Measurements from ENCODE around the gene ENOSF1.
"Not testable (repeated sequence)": the region's sequence is repeated elsewhere in the genome, so short reads cannot be mapped to it uniquely, and the experiment has no call there.

Gene ENOSF1

DNA sequence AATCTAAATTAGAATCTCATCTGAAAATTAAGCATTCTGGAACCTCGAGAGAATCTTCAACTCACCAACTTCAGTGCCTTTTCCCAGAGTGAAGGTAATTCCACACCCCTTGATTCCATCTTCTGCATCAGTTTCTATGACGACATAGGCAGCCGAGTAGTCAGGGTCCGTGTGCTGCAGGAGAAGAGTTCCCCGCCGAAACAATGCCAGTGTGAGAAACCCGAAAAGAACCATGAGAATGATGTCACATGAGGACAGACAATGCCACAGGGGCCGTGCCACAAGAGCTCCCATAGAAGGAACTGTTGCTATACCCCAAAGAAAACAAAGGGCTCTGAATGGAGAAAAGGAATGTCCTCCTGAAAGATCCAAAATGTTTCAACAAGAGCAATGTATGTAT, 6.0 kb downstream of the ENOSF1 start:
- no peak for DNase-seq

GRCh38 chr18:703213-703967, 9.0 kb downstream of the ENOSF1 start:
- DNase-seq = no peak

DNA sequence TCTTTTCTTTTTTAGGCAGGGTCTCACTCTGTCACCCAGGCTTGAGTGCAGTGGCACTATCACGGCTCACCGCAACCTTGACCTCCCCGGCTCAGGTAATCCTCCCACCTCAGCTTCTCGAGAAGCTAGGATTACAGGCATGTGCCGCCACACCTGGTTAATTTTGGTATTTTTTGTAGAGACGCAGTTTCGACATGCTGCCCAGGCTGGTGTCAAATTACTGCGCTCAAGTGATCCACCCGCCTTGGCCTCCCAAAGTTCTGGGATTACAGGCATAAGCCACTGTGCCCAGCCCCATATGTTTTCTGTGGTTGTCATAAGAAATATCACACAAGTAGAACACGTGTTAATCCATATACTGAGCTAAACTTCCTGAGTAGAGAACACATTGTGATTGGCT, 14.6 kb downstream of the ENOSF1 start:
- no peak for DNase-seq

GRCh38 chr18:697012-697411, 15.4 kb downstream of the ENOSF1 start:
- DNase-seq = no peak

- no peak for DNase-seq
Measured at GRCh38 chr18:693466-694187, 18.8 kb downstream of the ENOSF1 start.

- DNase-seq = no peak
Measured at GRCh38 chr18:692824-693223, 19.6 kb downstream of the ENOSF1 start.

- DNase-seq = no peak
Measured at GRCh38 chr18:688323-688722, 24.1 kb downstream of the ENOSF1 start.

DNA sequence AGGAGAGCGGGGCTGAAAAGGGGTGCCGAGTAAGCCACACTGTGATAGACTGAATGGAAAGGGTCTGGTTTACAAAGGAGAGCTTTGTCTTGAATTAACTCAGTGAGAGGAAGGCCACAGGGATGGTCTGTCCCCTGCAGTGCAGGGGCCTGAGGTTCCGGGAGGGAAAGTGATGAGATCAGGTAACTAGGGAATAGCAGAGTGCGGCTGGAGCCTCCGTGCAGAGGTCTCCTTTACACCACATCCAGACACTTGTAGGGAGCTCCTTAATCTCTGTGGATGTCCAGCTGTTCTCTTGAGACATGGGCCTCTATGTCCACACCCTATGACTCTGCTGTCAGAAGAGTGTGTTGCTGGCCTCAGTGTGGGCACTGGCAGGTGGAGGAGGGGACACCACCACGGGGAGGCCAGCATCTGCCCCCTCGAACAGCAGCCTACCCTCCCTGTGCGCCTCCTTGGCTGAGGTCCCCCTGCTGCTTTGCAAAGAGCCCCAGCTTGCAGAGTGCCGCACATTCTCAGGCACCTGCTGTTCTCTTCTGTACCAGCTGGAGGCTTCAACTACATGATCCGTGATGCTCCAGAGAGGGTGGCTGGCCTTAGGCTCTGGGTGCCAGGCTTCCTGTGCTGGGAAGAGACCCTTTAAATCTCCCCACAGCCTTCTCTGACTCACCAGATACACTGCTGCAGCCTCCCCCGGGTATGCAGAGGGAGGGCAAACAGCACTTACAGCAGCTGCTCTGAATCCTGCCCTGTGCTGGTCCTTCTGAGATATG, 25.9 kb downstream of the ENOSF1 start:
- no peak for DNase-seq

- no peak for DNase-seq
Measured at GRCh38 chr18:685438-685837, 27.0 kb downstream of the ENOSF1 start.

DNA sequence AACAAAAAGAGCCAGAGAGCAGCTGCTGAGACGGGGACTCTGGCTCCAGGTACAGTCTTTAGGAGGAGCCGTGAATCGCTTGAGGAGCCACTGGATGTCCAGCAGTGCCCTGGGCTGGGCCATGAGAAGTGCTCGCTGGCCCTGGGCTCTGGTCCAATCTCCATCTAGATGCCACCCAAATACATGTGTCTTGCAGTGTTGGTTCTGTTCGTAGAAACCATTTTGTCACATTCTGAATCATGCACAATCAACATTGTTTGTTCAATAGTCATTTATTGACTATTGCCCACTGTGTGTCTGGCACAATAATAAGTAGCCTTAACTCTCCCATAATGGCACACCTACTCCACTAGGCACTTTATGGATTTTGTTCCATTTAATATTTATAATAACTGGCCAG, 28.9 kb downstream of the ENOSF1 start:
- DNase-seq = no peak

- no peak for DNase-seq
Measured at GRCh38 chr18:682833-683232, 29.6 kb downstream of the ENOSF1 start.

- not testable (repeated sequence) for DNase-seq
Measured at GRCh38 chr18:682416-682815, 30.0 kb downstream of the ENOSF1 start.

GRCh38 chr18:681985-682384, 30.4 kb downstream of the ENOSF1 start:
- DNase-seq = no peak

- DNase-seq = no peak
Measured at GRCh38 chr18:680392-680791, 32.0 kb downstream of the ENOSF1 start.

DNA sequence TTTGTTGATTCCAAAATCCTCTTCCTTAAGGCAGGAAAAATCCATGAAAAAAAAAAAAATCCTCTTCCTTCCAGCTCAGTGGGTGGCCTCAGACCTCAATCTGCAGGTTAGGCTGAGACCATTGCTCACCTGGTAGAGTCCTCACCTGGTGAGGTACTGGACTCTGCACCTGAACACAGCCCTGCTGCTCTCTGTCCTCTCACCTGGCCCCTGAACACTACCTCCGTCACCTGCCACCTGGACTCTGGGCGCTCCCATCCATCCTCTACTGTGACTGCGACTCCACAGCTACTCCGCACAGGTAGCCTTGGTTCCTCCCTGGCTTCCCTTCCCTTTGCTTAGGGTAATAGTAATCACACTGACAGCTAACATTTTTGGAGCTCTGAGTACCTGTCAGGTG, 32.9 kb downstream of the ENOSF1 start:
- DNase-seq = no peak

DNA sequence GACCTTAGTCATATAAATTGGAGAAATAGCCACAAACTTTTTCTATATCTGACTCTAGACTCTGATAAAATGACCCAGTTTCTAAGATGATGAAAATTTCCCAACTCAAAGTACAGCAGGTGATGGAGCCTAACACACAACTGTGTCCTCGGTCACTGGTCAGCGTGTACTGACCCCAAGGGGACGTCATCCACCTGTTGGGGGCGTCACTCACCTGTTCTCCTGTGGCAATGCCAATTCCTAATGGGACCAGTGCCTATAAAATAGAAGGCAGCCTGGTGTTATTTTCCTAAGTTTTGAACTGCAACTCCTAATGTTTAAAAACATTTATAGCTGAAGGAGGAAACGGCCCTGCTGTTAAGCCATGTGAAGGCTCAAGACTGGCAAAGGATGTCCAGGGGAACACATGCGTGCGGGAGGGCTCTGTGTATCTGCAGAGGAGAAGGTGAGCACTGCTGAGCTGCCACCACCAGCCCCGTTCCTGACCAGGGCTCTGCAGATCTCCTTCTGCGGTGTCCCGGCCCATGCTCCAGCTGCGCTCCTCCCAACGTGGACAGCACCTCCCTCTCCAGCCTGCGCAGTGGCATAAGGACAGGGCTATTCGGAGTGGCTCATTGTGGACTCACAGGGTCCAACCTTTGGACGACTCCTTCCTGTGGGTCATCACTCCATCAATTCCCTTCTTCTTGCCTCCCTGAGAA, 33.8 kb downstream of the ENOSF1 start:
- DNase-seq = no peak

DNA sequence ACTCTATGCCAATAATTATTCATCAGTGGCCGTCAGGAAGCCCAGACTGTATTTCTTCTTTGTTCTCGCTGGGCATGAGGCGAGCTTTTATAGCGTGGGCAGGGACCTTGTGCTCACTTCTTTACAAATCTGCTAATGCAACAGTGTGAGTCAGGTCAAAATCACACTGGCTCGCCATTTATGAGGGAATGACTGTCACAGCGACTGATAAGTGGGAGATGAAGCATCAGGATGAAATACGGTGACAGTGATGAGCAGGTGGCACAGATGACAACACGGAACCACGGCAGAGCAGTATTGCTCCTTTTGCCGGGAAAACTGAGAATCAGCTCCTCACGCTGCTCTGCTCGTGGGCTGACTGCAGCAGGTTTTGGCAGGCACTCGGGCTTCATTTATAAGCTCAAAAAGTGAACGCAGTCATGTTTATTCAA, 34.5 kb downstream of the ENOSF1 start:
- DNase-seq = no peak

DNA sequence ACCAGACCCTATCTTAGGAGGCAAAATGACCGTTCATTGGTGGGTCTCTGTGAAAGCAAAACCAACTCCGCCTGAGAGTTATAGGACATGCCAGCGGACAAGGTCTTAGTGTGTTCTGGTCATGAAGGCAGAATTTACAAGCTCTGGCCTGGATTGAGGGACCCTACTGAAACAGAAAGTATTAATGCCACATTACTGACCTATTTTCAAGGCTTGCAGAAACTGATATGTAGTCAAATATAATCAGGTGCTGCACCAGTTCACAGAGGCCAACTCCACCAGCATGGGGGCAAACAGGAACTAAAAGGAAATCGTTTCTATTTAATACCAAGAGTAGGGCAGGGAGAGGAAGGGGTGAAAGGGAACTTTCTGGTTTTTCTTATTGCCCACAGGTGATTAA, 35.3 kb downstream of the ENOSF1 start:
- DNase-seq = no peak

- DNase-seq = no peak
Measured at GRCh38 chr18:676736-677135, 35.7 kb downstream of the ENOSF1 start.

- no peak for DNase-seq
Measured at GRCh38 chr18:676069-676468, 36.4 kb downstream of the ENOSF1 start.

DNA sequence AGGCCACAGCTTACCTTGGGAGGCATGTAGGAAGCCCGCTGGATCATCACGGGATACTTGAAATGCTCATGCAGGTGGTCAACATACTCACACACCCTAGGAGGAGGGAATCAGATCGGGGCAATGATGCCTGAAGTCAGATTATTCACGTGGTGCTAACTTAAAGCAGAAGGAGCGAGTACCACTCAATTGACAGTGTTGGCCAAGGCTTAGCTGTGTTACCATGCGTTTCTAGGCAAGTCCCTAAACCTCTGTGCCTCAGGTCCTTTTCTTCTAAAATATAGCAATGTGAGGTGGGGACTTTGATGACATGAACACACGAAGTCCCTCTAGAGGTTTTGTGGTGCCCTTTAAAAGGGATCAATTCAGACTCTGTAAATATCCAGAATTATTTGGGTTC, 37.1 kb downstream of the ENOSF1 start:
- DNase-seq = no peak

GRCh38 chr18:673769-674168, 38.7 kb downstream of the ENOSF1 start:
- DNase-seq = no peak

DNA sequence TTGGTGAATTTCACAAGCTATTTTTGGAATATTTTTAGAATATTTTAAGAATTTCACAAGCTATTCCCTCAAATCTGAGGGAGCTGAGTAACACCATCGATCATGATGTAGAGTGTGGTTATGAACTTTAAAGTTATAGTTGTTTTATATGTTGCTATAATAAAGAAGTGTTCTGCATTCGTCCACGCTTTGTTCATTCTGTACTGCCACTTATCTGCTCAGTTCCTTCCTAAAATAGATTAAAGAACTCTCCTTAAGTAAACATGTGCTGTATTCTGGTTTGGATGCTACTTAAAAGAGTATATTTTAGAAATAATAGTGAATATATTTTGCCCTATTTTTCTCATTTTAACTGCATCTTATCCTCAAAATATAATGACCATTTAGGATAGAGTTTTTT, 39.1 kb downstream of the ENOSF1 start:
- DNase-seq = no peak

All from suppressor macrophage treated with lipopolysaccharide for 1 hour (primary cell).